DMS53 (cell line): ENCODE data around the gene SERBP1.

Experiments used
- DNase-seq: peaks from one replicate; lab custom pipeline; 2025; lab: John Stamatoyannopoulos, UW

Gene SERBP1

GRCh38 chr1:67407498-67407897, 22.7 kb downstream of the SERBP1 start:
- DNase-seq: no peak

GRCh38 chr1:67405473-67406245, 24.5 kb downstream of the SERBP1 start:
- no peak for DNase-seq

DNA sequence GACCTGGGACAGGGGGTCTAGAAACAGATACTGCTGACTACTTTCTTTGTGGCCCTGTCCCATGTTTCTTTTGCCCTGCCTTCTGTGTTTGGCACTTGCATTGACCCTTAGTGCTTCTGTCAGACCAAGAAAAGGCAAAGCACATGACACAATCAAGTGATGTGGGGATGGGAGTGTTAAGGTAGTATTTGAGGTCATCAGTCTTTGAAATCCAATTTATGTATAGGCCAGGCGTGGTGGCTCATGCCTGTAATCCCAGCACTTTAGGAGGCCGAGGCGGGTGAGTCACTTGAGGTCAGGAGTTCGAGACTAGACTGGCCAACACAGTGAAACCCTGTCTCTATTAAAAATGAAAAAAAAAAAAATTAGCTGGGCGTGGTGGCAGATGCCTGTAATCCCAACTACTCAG, 26.0 kb downstream of the SERBP1 start:
- DNase-seq: peak; percentile 33

DNA sequence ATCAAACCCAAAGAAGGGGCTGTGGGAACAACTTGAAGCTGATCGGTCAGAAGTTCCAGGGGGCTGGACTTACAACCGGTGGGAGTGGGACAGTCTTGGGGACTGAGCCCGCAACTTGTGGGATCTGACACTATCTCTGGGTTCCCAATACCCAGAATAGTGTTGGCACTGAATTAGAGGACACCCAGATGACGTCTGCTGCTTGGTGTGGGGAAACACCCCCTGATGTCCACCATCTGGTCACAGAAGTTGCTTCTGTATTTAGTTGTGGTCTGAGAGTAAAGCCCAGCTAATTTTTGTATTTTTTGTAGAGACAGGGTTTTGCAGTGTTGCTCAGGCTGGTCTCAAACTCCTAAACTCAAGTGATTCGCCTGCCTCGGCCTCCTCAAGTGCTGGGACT, 28.8 kb downstream of the SERBP1 start:
- no peak for DNase-seq

DNA sequence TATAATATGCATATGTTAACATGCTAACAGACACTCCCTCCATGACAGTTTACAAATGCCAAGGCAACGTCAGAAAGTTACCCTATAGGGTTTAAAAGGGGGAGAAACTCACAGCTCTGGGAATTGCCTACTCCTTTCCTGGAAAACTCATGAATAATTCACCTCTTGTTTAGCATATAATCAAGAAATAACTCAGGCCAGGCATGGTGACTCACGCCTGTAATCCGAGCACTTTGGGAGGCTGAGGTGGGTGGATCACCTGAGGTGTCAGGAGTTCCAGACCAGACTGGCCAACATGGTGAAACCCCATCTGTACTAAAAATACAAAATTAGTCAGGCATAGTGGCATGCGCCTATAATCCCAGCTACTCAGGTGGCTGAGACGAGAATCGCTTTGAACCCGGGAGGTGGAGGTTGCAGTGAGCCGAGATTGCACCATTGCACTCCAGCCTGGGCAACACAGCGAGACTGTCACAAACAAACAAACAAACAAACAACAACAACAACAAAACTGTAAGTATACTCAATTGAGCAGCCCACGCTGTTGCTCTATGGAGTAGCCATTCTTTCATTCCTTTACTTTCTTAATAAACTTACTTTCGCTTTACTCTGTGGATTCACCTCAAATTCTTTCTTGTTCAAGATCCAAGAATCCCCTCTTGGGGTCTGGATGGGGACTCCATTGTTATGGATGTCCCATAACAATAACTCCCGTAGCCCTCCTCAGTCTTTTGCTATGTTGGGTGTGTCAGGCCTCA, 30.0 kb downstream of the SERBP1 start:
- DNase-seq: peak; percentile 69

DNA sequence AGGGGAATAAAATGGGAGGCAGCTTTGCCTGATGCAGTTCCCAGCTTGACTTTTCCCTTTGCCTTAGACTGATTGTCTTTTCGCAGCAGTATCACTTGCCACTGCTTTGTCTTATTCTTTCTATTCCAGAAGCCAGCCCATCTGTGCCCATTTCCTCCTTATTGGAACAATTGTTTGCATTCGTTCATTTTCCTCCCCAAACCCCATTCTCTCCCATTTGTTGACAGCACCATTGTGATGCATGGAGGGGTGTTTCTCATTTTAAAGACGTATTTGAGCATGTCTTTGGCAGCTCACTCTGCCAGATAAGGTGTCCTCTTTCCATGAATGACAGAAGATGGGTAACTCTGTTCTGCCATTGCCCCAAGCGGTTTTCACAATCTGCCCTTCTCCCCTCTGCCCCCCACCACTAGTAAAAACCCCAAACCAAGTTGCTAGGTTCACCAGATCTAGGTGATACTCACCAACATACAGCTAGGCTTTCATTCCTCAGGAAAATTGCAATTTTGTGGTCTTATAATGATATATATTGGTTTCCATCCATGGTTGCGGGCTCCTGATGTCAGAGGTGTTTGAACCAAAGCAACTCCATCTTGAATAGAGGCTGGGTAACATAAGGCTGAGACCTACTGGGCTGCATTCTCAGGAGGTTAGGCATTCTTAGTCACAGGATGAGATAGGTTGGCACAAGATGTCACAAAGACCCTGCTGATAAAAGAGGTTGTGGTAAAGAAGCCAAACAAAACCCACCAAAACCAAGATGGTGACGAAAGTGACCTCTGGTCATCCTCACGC, 30.8 kb downstream of the SERBP1 start:
- no peak for DNase-seq

DNA sequence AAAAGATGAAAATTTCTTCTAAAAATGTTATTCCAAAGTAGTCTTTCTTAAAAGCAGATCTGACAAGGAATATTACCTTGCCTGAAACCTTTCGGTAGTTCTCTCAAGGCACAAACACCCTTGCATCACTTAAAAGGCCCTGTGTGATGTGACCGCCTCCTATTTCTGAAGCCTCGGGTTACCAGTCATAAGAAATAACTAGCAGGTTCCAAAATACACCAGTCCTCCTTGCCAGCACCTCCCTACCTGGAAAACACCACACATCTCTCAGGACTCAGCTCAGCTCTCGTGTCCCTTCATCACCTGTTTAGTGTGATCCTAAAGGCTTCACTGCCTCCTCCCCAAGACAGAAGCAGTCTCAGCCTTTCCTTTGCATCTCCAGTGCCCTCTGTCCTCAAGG, 35.7 kb downstream of the SERBP1 start:
- no peak for DNase-seq

- no peak for DNase-seq
Measured at GRCh38 chr1:67393737-67394136, 36.5 kb downstream of the SERBP1 start.

DNA sequence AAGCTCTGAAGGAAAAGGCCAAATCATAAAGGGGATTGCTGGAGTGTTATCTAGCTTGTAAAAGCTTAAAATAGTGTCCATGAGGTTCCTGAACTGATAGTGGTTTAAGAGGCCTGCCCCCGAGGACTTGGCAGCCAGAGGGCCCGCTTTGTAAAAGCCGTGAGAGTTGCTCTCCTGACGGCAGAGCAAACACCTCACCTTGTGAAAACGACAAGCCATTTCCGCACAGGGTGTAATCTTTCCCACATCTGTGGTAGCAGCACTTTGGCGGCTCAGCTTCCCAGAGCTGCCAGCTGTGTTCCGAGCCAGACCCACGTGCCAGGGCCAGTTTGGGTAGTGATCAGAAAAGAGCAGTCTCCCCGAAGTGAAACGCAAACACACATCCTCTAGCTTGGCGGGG, 37.0 kb downstream of the SERBP1 start:
- DNase-seq: no peak

- DNase-seq: peak; percentile 23
Measured at GRCh38 chr1:67390041-67390887, 39.9 kb downstream of the SERBP1 start.

DNA sequence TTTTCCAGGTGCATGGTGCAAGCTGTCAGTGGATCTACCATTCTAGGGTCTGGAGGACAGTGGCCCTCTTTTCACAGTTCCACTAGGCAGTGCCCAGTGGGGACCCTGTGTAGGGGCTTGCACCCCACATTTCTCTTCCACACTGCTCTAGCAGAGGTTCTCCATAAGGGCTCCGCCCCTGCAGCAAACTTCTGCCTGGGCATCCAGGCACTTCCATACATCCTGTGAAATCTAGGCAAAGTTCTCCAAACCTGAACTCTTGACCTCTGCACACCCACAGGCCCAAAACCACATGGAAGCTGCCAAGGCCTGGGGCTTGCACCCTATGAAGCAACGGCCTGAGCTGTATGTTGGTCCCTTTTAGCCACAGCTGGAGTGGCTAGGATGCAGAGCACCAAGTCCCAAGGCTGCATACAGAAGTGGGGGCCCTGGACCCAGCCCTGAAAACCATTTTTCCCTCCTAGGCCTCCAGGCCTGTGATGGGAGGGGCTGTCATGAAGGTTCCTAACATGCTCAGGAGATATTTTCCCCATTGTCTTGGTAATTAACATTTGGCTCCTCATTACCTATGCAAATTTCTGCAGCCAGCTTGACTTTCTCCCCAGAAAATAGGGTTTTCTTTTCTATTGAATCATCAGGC, 46.1 kb downstream of the SERBP1 start:
- no peak for DNase-seq

DNA sequence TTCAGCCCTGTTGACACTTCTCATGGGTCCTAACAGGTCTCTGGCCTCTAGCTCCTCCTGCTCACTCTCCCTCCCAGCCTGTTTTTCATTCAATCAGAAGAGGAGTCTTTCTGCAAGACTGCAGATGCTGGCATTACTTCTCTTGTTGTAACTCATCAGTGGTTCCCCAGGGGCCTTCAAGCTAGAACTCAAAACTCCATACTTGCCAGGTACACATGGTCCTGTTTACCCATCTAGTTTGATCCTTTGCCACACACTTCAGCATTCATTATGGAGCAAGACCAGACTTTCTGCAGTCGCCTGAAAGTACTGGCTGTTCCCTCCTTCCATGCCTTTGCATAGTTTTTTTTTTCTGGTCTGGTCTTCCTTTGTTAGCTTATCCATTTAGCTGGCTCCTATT, 47.9 kb downstream of the SERBP1 start:
- DNase-seq: no peak

- no peak for DNase-seq
Measured at GRCh38 chr1:67381154-67381553, 49.0 kb downstream of the SERBP1 start.

GRCh38 chr1:67377253-67377652, 52.9 kb downstream of the SERBP1 start:
- no peak for DNase-seq

DNA sequence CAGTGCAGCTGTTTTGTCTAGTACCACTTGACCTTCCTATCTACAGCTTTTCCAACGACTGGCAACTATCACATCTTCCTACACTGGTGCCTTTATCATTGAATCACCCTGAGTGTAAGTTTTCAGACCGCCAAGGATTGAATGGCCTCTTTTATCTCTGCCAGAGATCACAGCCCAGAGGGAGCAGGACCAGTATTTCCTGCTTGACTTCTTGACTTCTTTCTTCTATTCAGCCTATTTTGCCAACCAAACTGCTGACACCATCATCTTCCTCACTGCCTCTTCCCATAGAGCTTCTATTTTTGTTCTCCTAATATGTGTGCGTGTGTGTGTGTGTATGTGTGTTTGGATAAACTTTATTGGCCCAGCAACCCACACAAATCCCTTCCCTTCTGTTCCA, 53.8 kb downstream of the SERBP1 start:
- DNase-seq: peak; percentile 72

- no peak for DNase-seq
Measured at GRCh38 chr1:67372898-67373297, 57.3 kb downstream of the SERBP1 start.

DNA sequence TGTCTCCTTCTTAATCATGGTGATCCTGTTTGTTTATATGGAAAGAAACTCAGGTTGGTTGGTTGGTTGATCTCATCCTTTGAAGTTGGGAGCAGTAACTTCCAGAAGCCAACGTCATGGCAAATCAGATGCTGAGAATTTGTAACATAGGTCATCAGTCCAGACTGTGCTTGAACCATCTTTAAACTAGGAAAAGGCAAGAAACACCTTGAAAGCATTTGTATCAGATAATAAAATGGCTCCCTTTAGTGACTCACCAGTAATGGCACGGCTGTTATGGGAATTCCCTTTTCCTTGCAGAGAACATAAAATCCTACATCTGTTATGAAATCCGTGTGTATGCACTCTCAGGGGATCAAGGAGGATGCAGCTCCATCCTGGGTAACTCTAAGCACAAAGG, 58.1 kb downstream of the SERBP1 start:
- DNase-seq: no peak

DNA sequence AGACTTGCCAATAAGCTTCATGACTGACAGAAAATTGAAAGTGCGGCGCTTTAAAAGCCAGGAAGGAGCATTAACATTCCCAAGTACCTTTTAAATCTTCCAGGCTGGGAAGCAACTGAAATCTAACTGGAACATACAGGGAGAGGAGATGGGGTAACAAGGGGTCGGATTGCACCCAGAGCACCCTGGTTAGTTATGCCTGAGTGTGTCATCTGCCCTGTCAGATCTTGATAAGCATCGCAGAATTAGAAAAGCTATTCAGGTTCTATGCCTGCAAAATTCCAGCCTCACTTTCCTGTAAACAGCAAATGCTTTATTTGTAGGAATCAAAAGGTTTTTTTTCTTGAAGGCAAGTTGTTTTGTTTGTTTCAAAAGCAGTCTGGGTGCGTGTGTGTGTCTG, 58.5 kb downstream of the SERBP1 start:
- DNase-seq: no peak

GRCh38 chr1:67371043-67371442, 59.2 kb downstream of the SERBP1 start:
- DNase-seq: no peak

- DNase-seq: no peak
Measured at GRCh38 chr1:67368046-67368514, 62.1 kb downstream of the SERBP1 start.

DNA sequence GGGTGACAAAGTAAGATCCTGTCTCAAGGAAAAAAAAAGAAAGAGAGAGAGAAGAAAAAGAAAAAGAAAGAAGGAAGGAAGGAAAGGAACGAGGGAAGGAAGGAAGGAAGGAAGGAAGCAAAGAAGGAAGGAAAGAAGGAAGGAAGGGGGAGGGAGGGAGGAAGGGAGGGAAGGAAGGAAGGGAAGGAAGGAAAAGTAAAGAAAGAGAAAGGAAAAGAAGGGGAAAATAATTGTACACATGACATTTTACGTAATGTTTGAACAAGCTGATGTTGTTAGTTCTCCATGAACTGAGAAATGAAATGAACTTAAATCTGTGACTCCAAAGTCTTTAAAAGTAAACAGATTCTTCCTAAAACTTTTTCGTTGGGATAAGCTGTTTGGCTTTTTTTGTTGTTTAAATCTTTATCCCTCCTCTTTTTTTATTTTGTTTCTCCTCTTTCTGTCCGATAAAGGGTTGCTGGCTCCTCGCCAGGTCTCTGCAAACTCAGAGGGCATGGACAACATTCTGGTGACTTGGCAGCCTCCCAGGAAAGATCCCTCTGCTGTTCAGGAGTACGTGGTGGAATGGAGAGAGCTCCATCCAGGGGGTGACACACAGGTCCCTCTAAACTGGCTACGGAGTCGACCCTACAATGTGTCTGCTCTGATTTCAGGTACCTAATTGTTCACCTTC, 62.7 kb downstream of the SERBP1 start:
- peak; percentile 90 for DNase-seq
